Effector memory CD8-positive, alpha-beta T cell (primary cell): ENCODE data around the gene PAX5.
"Not testable (repeated sequence)": the region's sequence is repeated elsewhere in the genome, so short reads cannot be mapped to it uniquely, and the experiment has no call there.

Experiments used
- ATAC-seq: fragments of 150-1000 bp; cut with Tn5 transposase; replicated peaks from 2 replicates; pipeline ENCODE4 v1.10.0; 2021; ENCODE audit warnings: mild to moderate bottlenecking, moderate library complexity
- DNase-seq, 3 experiments: peaks; one replicate each; pipeline ENCODE4 v3.0.0; 2021
- H3K27ac Mint-ChIP-seq, 2 donors: one replicate each; pipeline ENCODE4 v1.8.0; 2022; ENCODE audit warnings: mild to moderate bottlenecking in 2 of 2, mixed read lengths in 2 of 2, moderate library complexity in 2 of 2
- H3K27me3 Mint-ChIP-seq, 2 donors: one replicate each; pipeline ENCODE4 v1.8.0; 2022; ENCODE audit warnings: mixed read lengths in 2 of 2
- H3K36me3 Mint-ChIP-seq: one replicate; pipeline ENCODE4 v1.8.0; 2022; ENCODE audit warnings: mild to moderate bottlenecking, moderate library complexity, mixed read lengths; ENCODE audit not compliant: insufficient read depth
- H3K4me1 Mint-ChIP-seq, 2 donors: one replicate each; pipeline ENCODE4 v1.8.0; 2022; ENCODE audit warnings: low read depth in 2 of 2, mixed read lengths in 2 of 2
- H3K4me3 Mint-ChIP-seq, 2 donors: one replicate each; pipeline ENCODE4 v1.8.0; 2022; ENCODE audit warnings: mild to moderate bottlenecking in 2 of 2, mixed read lengths in 2 of 2, moderate library complexity in 2 of 2
- H3K9me3 Mint-ChIP-seq, 2 donors: one replicate each; pipeline ENCODE4 v1.8.0; 2022; ENCODE audit warnings: mixed read lengths in 2 of 2
- total RNA-seq, 9 experiments: gene quantifications; one replicate each; lab custom pipeline; 2026; lab: John Stamatoyannopoulos, UW

Gene PAX5
- 0 to 0.17 (median 0) reads per million in 9 experiments for total RNA-seq

- H3K27ac Mint-ChIP-seq = no peak within 1 kb of the TSS
- H3K4me1 Mint-ChIP-seq = peaks cover 29 to 31% of the 10 kb centered on the region in 2 donors
- peaks cover 80 to 99% of the 10 kb centered on the region in 2 donors for H3K27me3 Mint-ChIP-seq
- peak within 1 kb of the TSS; percentile 81 to 83 for H3K4me3 Mint-ChIP-seq
- DNase-seq (no peak), ATAC-seq (no peak)
- H3K36me3 Mint-ChIP-seq = peaks cover 7% of the 10 kb centered on the region
- peaks cover 0 to under 1% of the 10 kb centered on the region in 2 donors for H3K9me3 Mint-ChIP-seq
These were observed at the start of gene PAX5 for GRCh38 chr9:37033682-37034304. Gene PAX5 (minus strand): TSS chr9:37034268. CDS start chr9:37034031, 237 bp downstream.

- no peak for ATAC-seq
- Mint-ChIP-seq H3K9me3 (no peaks in the 10 kb centered on the region), H3K27me3 (no peaks in the 10 kb centered on the region), H3K4me1 (peaks cover 31 to 44% of the 10 kb centered on the region in 2 donors), H3K36me3 (peaks cover 31% of the 10 kb centered on the region), H3K4me3 (no peak overlapping the region), H3K27ac (no peak overlapping the region)
- DNase-seq = no peak
These were observed 49.6 kb upstream of the PAX5 start for GRCh38 chr9:37083654-37084053.

DNA sequence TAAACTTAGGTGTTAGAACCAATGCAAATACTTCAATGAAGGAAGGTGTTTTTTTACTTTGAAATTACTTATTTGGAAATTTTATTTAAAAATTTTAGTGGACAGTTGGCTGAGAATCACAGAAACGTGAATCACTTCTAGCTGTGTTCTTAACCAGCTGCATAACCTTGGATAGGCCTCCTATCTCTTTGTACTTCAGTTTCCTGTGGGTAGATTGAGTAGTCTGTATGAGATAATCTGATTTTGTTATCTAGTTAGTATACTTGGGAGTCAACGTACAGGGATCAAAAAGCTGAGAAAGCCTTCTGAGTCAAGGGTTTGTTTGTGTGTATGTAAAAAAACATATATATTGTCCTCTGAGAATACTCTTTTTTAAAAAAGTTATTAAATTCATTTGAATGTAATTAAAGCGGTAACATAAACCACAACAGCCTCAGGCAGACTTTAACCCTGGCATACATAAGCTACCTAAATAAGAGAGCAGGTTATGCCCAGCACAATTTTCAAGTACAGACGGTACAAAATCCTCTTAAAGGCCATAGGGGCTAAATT lies 48.2 kb upstream of the PAX5 start:
- ATAC-seq (no peak), DNase-seq (no peak)
- Mint-ChIP-seq H3K27me3 (no peaks in the 10 kb centered on the region), H3K36me3 (peaks cover 18% of the 10 kb centered on the region), H3K27ac (no peak overlapping the region), H3K4me3 (peak overlapping the region in 1 of 2 donors; percentile 8), H3K4me1 (peaks cover 31 to 44% of the 10 kb centered on the region in 2 donors), H3K9me3 (no peaks in the 10 kb centered on the region)

GRCh38 chr9:37081507-37081906 lies 47.4 kb upstream of the PAX5 start:
- not testable (repeated sequence) for H3K9me3 Mint-ChIP-seq, ATAC-seq, H3K27me3 Mint-ChIP-seq, DNase-seq
- Mint-ChIP-seq H3K36me3 (peaks cover 11% of the 10 kb centered on the region), H3K4me3 (peak overlapping the region in 1 of 2 donors; percentile 96), H3K4me1 (peaks cover 31 to 44% of the 10 kb centered on the region in 2 donors), H3K27ac (peak overlapping the region in 1 of 2 donors; percentile 99)

- H3K27ac Mint-ChIP-seq = peak overlapping the region; percentile 97 to 99
- not testable (repeated sequence) for H3K9me3 Mint-ChIP-seq, ATAC-seq
- H3K27me3 Mint-ChIP-seq = peaks cover 13 to 15% of the 10 kb centered on the region in 2 donors
- peaks cover 31 to 41% of the 10 kb centered on the region in 2 donors for H3K4me1 Mint-ChIP-seq
- peaks cover 11% of the 10 kb centered on the region for H3K36me3 Mint-ChIP-seq
- H3K4me3 Mint-ChIP-seq = peak overlapping the region; percentile 95 to 96
- DNase-seq = peak in 1 of 3 experiments; percentile 2
These were observed 46.1 kb upstream of the PAX5 start for GRCh38 chr9:37080165-37080628.

GRCh38 chr9:37079370-37080164 lies 45.5 kb upstream of the PAX5 start:
- Mint-ChIP-seq H3K9me3 (no peaks in the 10 kb centered on the region), H3K4me1 (peaks cover 28 to 34% of the 10 kb centered on the region in 2 donors), H3K36me3 (peaks cover 11% of the 10 kb centered on the region), H3K27me3 (peaks cover 18 to 21% of the 10 kb centered on the region in 2 donors), H3K4me3 (peak overlapping the region; percentile 95 to 96), H3K27ac (peak overlapping the region; percentile 97 to 99)
- ATAC-seq = peak; percentile 97
- DNase-seq = peak; percentile 88 to 89 (median 88)

DNA sequence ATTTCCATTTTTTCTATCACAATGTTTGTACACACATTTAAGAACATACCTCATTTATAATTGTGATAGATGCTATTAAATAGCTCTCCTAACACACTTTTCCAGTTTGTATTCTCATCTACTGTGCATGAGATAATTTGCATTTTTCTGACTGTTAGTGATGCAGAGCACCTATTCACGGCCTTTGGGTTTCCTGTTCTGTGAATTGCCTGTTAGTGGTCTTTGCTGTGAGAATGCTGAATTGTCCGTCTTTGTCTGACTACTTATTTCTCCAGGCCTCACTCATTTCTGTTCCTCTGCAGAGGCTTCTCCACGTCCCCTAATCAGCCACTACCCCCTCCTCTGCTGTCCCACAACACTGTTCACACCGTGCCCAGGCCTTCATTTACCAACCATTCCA lies 40.7 kb upstream of the PAX5 start:
- H3K9me3 Mint-ChIP-seq, H3K27ac Mint-ChIP-seq, H3K4me3 Mint-ChIP-seq, H3K4me1 Mint-ChIP-seq, H3K36me3 Mint-ChIP-seq, DNase-seq, ATAC-seq: not testable (repeated sequence)
- H3K27me3 Mint-ChIP-seq = peaks cover 18 to 21% of the 10 kb centered on the region in 2 donors

DNA sequence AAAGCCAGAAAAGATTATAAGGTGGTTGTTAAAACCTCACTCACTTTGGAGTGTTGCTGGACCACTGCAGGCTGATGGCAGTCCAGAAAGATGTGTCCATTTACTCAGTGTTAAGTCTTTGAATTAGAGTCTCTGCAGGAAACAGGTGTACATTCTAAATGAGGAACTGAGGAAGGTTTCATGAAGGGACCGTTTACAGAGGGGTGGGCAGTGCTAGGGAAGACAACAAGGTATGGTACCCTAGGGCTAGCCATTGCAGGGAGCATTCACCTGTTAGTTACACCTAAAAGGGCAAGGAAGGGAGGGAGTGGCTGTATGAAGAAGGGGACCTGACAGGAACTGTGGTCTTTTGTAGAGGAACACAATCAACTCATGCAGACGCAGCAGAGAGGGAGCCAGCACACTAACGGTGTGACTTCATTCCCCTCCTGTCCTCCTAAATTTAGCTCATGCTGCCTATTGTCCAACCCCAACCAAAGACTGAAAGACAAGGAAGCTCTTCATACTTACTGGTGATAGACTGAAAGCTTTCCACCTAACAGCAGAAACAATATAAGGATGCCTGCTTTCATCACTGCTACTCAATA lies 32.2 kb upstream of the PAX5 start:
- peaks cover 31 to 52% of the 10 kb centered on the region in 2 donors for H3K27me3 Mint-ChIP-seq
- no peaks in the 10 kb centered on the region for H3K9me3 Mint-ChIP-seq
- DNase-seq (no peak), ATAC-seq (no peak)
- H3K4me3 Mint-ChIP-seq = no peak overlapping the region
- peaks cover 3% of the 10 kb centered on the region for H3K36me3 Mint-ChIP-seq
- H3K4me1 Mint-ChIP-seq = no peaks in the 10 kb centered on the region
- H3K27ac Mint-ChIP-seq = no peak overlapping the region

- Mint-ChIP-seq H3K9me3 (no peaks in the 10 kb centered on the region), H3K4me3 (no peak overlapping the region), H3K4me1 (no peaks in the 10 kb centered on the region), H3K27me3 (peaks cover 54 to 76% of the 10 kb centered on the region in 2 donors), H3K27ac (no peak overlapping the region), H3K36me3 (peaks cover 3% of the 10 kb centered on the region)
- DNase-seq (no peak), ATAC-seq (no peak)
These were observed 28.3 kb upstream of the PAX5 start for GRCh38 chr9:37062336-37062735.

DNA sequence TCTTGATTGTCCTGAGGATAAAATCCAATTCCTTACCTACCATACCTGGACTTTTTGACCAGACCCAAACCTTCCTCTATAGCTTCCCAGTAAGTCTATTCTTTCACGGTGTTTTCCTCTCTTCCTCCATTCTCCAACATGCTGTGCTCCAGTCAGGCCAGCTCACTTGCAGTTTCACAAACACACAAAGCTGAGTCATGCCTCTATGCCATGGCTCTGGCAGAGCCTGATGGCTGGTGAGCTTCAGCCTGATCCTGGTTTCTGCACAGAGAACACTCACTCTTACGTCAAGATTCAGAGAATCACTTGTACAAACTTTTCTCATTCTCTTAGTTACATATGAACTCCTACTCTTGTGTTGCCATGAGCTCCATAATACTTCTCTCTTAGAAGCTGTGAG lies 27.7 kb upstream of the PAX5 start:
- H3K27me3 Mint-ChIP-seq = peaks cover 58 to 78% of the 10 kb centered on the region in 2 donors
- H3K36me3 Mint-ChIP-seq = peaks cover 3% of the 10 kb centered on the region

GRCh38 chr9:37060833-37061232 lies 26.8 kb upstream of the PAX5 start:
- H3K4me3 Mint-ChIP-seq = no peak overlapping the region

More for the DNA sequence above, 27.7 kb upstream of the PAX5 start:
- DNase-seq (no peak), ATAC-seq (no peak)
- Mint-ChIP-seq H3K4me3 (no peak overlapping the region), H3K27ac (no peak overlapping the region), H3K4me1 (no peaks in the 10 kb centered on the region), H3K9me3 (no peaks in the 10 kb centered on the region)

GRCh38 chr9:37056046-37056920 lies 22.2 kb upstream of the PAX5 start:
- Mint-ChIP-seq H3K9me3 (no peaks in the 10 kb centered on the region), H3K36me3 (no peaks in the 10 kb centered on the region), H3K27ac (no peak overlapping the region), H3K4me3 (no peak overlapping the region), H3K4me1 (no peaks in the 10 kb centered on the region), H3K27me3 (peaks cover 68 to 81% of the 10 kb centered on the region in 2 donors)
- ATAC-seq (no peak), DNase-seq (no peak)

More at GRCh38 chr9:37060833-37061232, 26.8 kb upstream of the PAX5 start:
- H3K9me3 Mint-ChIP-seq = no peaks in the 10 kb centered on the region
- DNase-seq (no peak), ATAC-seq (no peak)
- H3K4me1 Mint-ChIP-seq = no peaks in the 10 kb centered on the region
- H3K27me3 Mint-ChIP-seq = peaks cover 58 to 78% of the 10 kb centered on the region in 2 donors
- H3K36me3 Mint-ChIP-seq = peaks cover 3% of the 10 kb centered on the region
- H3K27ac Mint-ChIP-seq = no peak overlapping the region
